Right ventricle myocardium inferior (tissue), 1 donor: ENCODE results near the gene OR14A16. TPM values are rescaled to one million over a fixed set of nuclear protein-coding genes. Genes with fewer than 3 reads are reported as not detected.

Experiments
- ATAC-seq: fragments of 200-7000 bp; cut with Tn5 transposase; one replicate; pipeline ENCODE4 v1.9.1; 2020; ENCODE audit warnings: mild to moderate bottlenecking, moderate library complexity
- DNase-seq: peaks from one replicate; pipeline ENCODE4 v3.0.0; 2021; ENCODE audit errors: missing footprints
- intact Hi-C: fragments of 100-400 bp; cut with DNase I; formaldehyde crosslinking; loops from one replicate; pipeline ENCODE4 v1.11.0; 2022
- total RNA-seq: library from RNA; stranded (reverse); fragmentation: NEBNext Ultra II Directional; extraction: Animal tissue kit (Norgen Biotek cat#: 25700); gene quantifications from one replicate; pipeline ENCODE4 v1.2.1, GENCODE V29; 2021
- donor health status: DM: no; HTN: yes; CAD: no; lungs with severe emphysema.

Gene OR14A16
- total RNA-seq, 1 donor from 2014 or later: not detected

GRCh38 chr1:247812637-247813036, 11.3 kb downstream of the OR14A16 start:
- intact Hi-C loops: no loop called here
- no peak for DNase-seq
- ATAC-seq: no peak

GRCh38 chr1:247797518-247797917, 26.4 kb downstream of the OR14A16 start:
- ATAC-seq (no peak), DNase-seq (no peak)
- intact Hi-C loops: no loop called here

GRCh38 chr1:247769603-247770002, 54.3 kb downstream of the OR14A16 start:
- DNase-seq (no peak), ATAC-seq (no peak)
- intact Hi-C loops: no loop called here

Other genes starting within 250 kb of the OR14A16 start
- not detected for gene OR2G2, start 235.8 kb downstream of the OR14A16 start, total RNA-seq
- gene OR2G3, start 218.5 kb downstream of the OR14A16 start, total RNA-seq: not detected
- not detected for gene OR13G1, start 144.4 kb downstream of the OR14A16 start, total RNA-seq
- gene OR6F1, start 107.5 kb downstream of the OR14A16 start, total RNA-seq: not detected
- not detected for gene OR14K1, start 85.5 kb downstream of the OR14A16 start, total RNA-seq
- not detected for gene OR14A2, start 76.0 kb downstream of the OR14A16 start, total RNA-seq
- not detected for gene OR1C1, start 63.6 kb downstream of the OR14A16 start, total RNA-seq
- not detected for gene OR11L1, start 17.8 kb upstream of the OR14A16 start, total RNA-seq
- 0.27 TPM for gene TRIM58, start 33.1 kb upstream of the OR14A16 start, total RNA-seq
- not detected for gene OR2W3, start 71.5 kb upstream of the OR14A16 start, total RNA-seq
- not detected for gene OR2T8, start 96.1 kb upstream of the OR14A16 start, total RNA-seq
- not detected for gene OR2AJ1, start 100.8 kb upstream of the OR14A16 start, total RNA-seq
- gene OR2L8, start 124.7 kb upstream of the OR14A16 start, total RNA-seq: not detected
- not detected for gene OR2AK2, start 141.1 kb upstream of the OR14A16 start, total RNA-seq
- gene OR2L5, start 189.5 kb upstream of the OR14A16 start, total RNA-seq: not detected
- not detected for gene OR2L2, start 206.0 kb upstream of the OR14A16 start, total RNA-seq
- gene OR2L3, start 222.7 kb upstream of the OR14A16 start, total RNA-seq: not detected